HFF-Myc (cell line): ENCODE results near the gene SGF29.

Source experiments
- DNase-seq: peaks from one replicate; pipeline ENCODE4 v3.0.0-alpha.2; 2011; ENCODE audit warnings: low read depth; ENCODE audit errors: extremely low read depth
- H3K4me3 ChIP-seq: replicated peaks from 2 replicates; pipeline ENCODE4 v1.5.1; 2011; ENCODE audit warnings: low read depth, mild to moderate bottlenecking, control low read depth, low read length
- CTCF ChIP-seq: IDR thresholded peaks from 2 replicates; pipeline ENCODE4 v1.5.1; 2012; ENCODE audit warnings: mild to moderate bottlenecking, low read depth, low read length, control low read depth; ENCODE audit errors: missing control alignments

SGF29 gene

GRCh38 chr16:28569021-28569420 is 15.3 kb downstream of the SGF29 start:
- TF ChIP-seq CTCF = no peak
- no peak overlapping the region for H3K4me3 ChIP-seq
- DNase-seq = no peak

GRCh38 chr16:28569968-28570752 is 16.4 kb downstream of the SGF29 start:
- no peak overlapping the region for H3K4me3 ChIP-seq
- no peak for DNase-seq
- no peak for TF ChIP-seq CTCF

- no peak for TF ChIP-seq CTCF
- no peak overlapping the region for H3K4me3 ChIP-seq
- DNase-seq = no peak
These were observed 19.2 kb downstream of the SGF29 start for GRCh38 chr16:28572696-28573510.

- H3K4me3 ChIP-seq = no peak overlapping the region
- no peak for TF ChIP-seq CTCF
- DNase-seq = no peak
These were observed 20.3 kb downstream of the SGF29 start for GRCh38 chr16:28573738-28574718.

GRCh38 chr16:28574925-28575324 is 21.2 kb downstream of the SGF29 start:
- no peak overlapping the region for H3K4me3 ChIP-seq
- no peak for TF ChIP-seq CTCF
- no peak for DNase-seq

GRCh38 chr16:28575446-28576109 is 21.9 kb downstream of the SGF29 start:
- H3K4me3 ChIP-seq = no peak overlapping the region
- no peak for TF ChIP-seq CTCF
- no peak for DNase-seq
